Activated T-cell treated with anti-CD3 and anti-CD28 coated beads, Interleukin-2, amount 50 U/mL, for 72 hours (primary cell): ENCODE data around the gene ITPR1. TPM values are rescaled to one million over a fixed set of nuclear protein-coding genes. Genes with fewer than 3 reads are reported as not detected.

Experiments used
- ATAC-seq, 2 donors: fragments of 150-1000 bp; cut with Tn5 transposase; replicated peaks in 1 of 2; 2 replicates each; pipeline ENCODE4 v1.10.0; 2021; ENCODE audit warnings: moderate library complexity in 2 of 2, mild to moderate bottlenecking in 1 of 2
- DNase-seq, 2 donors: peaks; one replicate each; pipeline ENCODE4 v3.0.0; 2021 to 2022; ENCODE audit warnings: mixed read lengths in 1 of 2
- H3K27ac Mint-ChIP-seq: one replicate; pipeline ENCODE4 v1.8.0; 2022; ENCODE audit warnings: mild to moderate bottlenecking, moderate library complexity, mixed read lengths
- H3K27me3 Mint-ChIP-seq: one replicate; pipeline ENCODE4 v1.8.0; 2022; ENCODE audit warnings: low read depth, mixed read lengths
- H3K36me3 Mint-ChIP-seq, 2 donors: one replicate each; pipeline ENCODE4 v1.8.0; 2022; ENCODE audit warnings: mixed read lengths in 2 of 2, mild to moderate bottlenecking in 1 of 2; ENCODE audit not compliant: insufficient read depth in 2 of 2
- H3K4me1 Mint-ChIP-seq: one replicate; pipeline ENCODE4 v1.8.0; 2022; ENCODE audit warnings: low read depth, mixed read lengths
- H3K4me3 Mint-ChIP-seq, 2 donors: one replicate each; pipeline ENCODE4 v1.8.0; 2022; ENCODE audit warnings: mild to moderate bottlenecking in 2 of 2, mixed read lengths in 2 of 2, moderate library complexity in 2 of 2
- H3K9me3 Mint-ChIP-seq, 2 donors: one replicate each; pipeline ENCODE4 v1.8.0; 2022; ENCODE audit warnings: mixed read lengths in 2 of 2
- total RNA-seq, 2 donors: library from RNA; stranded (reverse); gene quantifications; one replicate each; pipeline ENCODE4 v1.2.3, GENCODE V29; 2022

The ITPR1 gene
- total RNA-seq, 2 donors from 2014 or later, result 95.2 to 147 TPM

DNA sequence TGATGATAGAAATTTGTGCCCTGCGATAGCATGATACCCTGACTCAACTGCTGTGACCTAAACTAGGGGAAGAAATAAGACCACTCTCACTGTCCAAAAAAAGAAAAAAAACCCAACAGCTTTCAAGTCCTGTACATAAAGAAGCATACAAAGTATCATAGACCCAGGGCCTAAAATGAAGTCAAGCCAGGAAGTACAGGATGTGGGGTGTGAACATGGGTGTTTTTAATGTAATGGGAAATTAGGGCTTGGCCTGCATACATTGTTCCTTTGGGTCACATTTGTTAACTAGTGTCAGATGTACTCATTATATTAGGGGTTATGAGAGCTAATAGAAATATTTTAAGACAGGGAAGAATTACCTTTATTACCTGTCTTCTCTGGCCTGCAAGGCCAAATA, 285.6 kb downstream of the ITPR1 start:
- Mint-ChIP-seq H3K4me3 (no peak overlapping the region), H3K27ac (no peak overlapping the region), H3K27me3 (no peaks in the 10 kb centered on the region), H3K4me1 (peaks cover 48% of the 10 kb centered on the region), H3K36me3 (peaks cover 10 to 26% of the 10 kb centered on the region in 2 donors), H3K9me3 (peaks cover 0 to 2% of the 10 kb centered on the region in 2 donors)
- no peak for DNase-seq
- ATAC-seq, result no peak

GRCh38 chr3:4780545-4780957, 287.4 kb downstream of the ITPR1 start:
- DNase-seq, result no peak
- Mint-ChIP-seq H3K4me3 (no peak overlapping the region), H3K9me3 (no peaks in the 10 kb centered on the region), H3K27me3 (no peaks in the 10 kb centered on the region), H3K36me3 (peaks cover 16 to 26% of the 10 kb centered on the region in 2 donors), H3K4me1 (peaks cover 40% of the 10 kb centered on the region), H3K27ac (peak overlapping the region; percentile 14)
- no peak for ATAC-seq

DNA sequence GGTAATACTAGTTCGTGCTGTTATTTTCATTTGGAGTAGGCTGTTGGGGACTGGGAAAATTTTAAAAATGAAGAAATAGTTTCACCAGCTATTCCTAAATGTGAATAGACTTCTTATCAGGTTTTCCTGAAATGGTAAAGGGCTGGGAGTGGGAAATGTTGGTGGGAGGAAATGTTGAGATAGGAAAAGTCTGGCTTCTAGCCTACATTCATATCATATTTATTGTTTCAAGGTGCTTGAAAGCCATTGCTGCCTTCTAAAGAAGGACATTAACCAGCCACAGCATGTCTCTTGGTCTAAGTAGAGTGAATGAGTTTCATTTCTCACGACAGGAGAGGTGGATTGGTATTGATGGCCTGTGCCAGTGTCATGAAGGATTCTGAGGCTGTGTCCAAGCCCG, 288.9 kb downstream of the ITPR1 start:
- no peak for DNase-seq
- Mint-ChIP-seq H3K9me3 (no peaks in the 10 kb centered on the region), H3K4me1 (peaks cover 24% of the 10 kb centered on the region), H3K27ac (no peak overlapping the region), H3K36me3 (peaks cover 10 to 23% of the 10 kb centered on the region in 2 donors), H3K27me3 (no peaks in the 10 kb centered on the region), H3K4me3 (no peak overlapping the region)
- ATAC-seq, result no peak

DNA sequence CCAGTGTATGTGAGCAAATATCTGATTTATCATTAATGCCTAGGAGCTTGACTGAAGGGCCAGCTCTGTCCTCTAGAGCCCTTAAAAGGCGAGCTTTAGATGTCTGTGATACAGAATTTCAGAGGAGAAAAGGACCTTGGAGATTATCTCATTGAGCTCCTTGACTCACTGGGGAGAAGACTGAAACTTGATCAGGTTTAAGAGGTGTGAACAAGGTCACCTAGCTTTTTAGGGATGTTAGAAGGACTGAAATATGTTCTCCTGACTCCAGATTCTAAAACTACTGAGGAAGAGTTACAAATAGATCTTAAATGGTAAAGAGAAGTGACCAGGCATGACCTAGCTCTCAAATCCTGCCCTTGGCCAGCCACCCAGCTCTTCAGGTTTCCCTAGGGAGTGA, 292.4 kb downstream of the ITPR1 start:
- ATAC-seq (no peak), DNase-seq (no peak)
- H3K36me3 Mint-ChIP-seq, result peaks cover 13 to 21% of the 10 kb centered on the region in 2 donors
- H3K27me3 Mint-ChIP-seq, result no peaks in the 10 kb centered on the region
- H3K4me1 Mint-ChIP-seq, result no peaks in the 10 kb centered on the region
- H3K9me3 Mint-ChIP-seq, result no peaks in the 10 kb centered on the region
- no peak overlapping the region for H3K27ac Mint-ChIP-seq
- no peak overlapping the region for H3K4me3 Mint-ChIP-seq

- no peaks in the 10 kb centered on the region for H3K27me3 Mint-ChIP-seq
- no peaks in the 10 kb centered on the region for H3K4me1 Mint-ChIP-seq
- H3K36me3 Mint-ChIP-seq, result peaks cover 13 to 27% of the 10 kb centered on the region in 2 donors
- H3K4me3 Mint-ChIP-seq, result no peak overlapping the region
- ATAC-seq (no peak), DNase-seq (no peak)
- H3K27ac Mint-ChIP-seq, result no peak overlapping the region
- H3K9me3 Mint-ChIP-seq, result no peaks in the 10 kb centered on the region
Measured at GRCh38 chr3:4786431-4786830, 293.3 kb downstream of the ITPR1 start.

DNA sequence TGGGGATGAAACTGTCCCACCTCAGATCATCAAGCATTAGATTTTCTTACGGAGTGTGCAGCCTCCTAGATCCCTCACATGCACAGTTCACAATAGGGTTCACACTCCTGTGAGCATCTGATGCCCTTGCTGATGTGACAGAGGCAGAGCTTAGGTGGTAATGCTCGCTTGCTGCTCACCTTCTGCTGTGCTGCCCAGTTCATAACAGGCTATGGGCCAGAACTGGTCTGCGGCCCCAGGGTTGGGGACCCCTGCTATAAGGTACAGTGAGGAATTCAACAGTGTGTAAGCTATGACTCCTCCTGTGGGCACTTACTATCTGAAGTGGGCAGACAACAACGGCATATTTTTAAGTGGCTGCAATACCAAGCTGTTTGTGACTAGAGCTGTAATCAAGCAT, 298.2 kb downstream of the ITPR1 start:
- no peak for DNase-seq
- ATAC-seq, result no peak
- H3K27ac Mint-ChIP-seq, result no peak overlapping the region
- H3K36me3 Mint-ChIP-seq, result peaks cover 6 to 23% of the 10 kb centered on the region in 2 donors
- H3K9me3 Mint-ChIP-seq, result no peaks in the 10 kb centered on the region
- H3K4me3 Mint-ChIP-seq, result no peak overlapping the region
- no peaks in the 10 kb centered on the region for H3K27me3 Mint-ChIP-seq
- no peaks in the 10 kb centered on the region for H3K4me1 Mint-ChIP-seq

GRCh38 chr3:4793311-4793710, 300.2 kb downstream of the ITPR1 start:
- Mint-ChIP-seq H3K4me1 (no peaks in the 10 kb centered on the region), H3K27ac (no peak overlapping the region), H3K27me3 (no peaks in the 10 kb centered on the region), H3K36me3 (peaks cover 3 to 23% of the 10 kb centered on the region in 2 donors), H3K4me3 (no peak overlapping the region), H3K9me3 (no peaks in the 10 kb centered on the region)
- DNase-seq (no peak), ATAC-seq (no peak)

- H3K9me3 Mint-ChIP-seq, result no peaks in the 10 kb centered on the region
- H3K36me3 Mint-ChIP-seq, result peaks cover 4 to 20% of the 10 kb centered on the region in 2 donors
- H3K4me1 Mint-ChIP-seq, result no peaks in the 10 kb centered on the region
- DNase-seq (no peak), ATAC-seq (no peak)
- H3K27ac Mint-ChIP-seq, result no peak overlapping the region
- no peak overlapping the region for H3K4me3 Mint-ChIP-seq
- no peaks in the 10 kb centered on the region for H3K27me3 Mint-ChIP-seq
Measured at GRCh38 chr3:4794331-4794730, 301.2 kb downstream of the ITPR1 start.

DNA sequence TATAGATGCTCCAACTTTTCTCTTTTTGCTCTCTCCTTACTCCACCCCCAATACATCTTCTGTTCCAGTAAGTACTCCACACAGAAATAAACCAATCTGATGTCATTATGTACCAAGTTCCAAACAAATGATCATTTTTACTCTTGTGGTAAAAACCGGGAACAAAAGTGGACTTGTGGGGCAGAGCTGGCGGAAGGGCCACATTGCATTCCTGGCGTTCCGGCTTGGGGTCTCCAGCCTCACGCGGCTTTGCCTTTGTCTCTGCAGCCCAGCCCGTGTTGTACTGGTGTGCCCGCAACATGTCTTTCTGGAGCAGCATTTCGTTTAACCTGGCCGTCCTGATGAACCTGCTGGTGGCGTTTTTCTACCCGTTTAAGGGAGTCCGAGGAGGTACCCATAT, 301.6 kb downstream of the ITPR1 start:
- H3K4me1 Mint-ChIP-seq, result no peaks in the 10 kb centered on the region
- H3K27ac Mint-ChIP-seq, result no peak overlapping the region
- DNase-seq (no peak), ATAC-seq (no peak)
- H3K9me3 Mint-ChIP-seq, result no peaks in the 10 kb centered on the region
- no peaks in the 10 kb centered on the region for H3K27me3 Mint-ChIP-seq
- no peak overlapping the region for H3K4me3 Mint-ChIP-seq
- peaks cover 5 to 17% of the 10 kb centered on the region in 2 donors for H3K36me3 Mint-ChIP-seq

- Mint-ChIP-seq H3K27ac (no peak overlapping the region), H3K27me3 (no peaks in the 10 kb centered on the region), H3K36me3 (peaks cover 9 to 17% of the 10 kb centered on the region in 2 donors), H3K4me1 (no peaks in the 10 kb centered on the region), H3K9me3 (no peaks in the 10 kb centered on the region), H3K4me3 (no peak overlapping the region)
- DNase-seq (no peak), ATAC-seq (peak in 1 of 2 donors; percentile 44)
Measured at GRCh38 chr3:4795905-4796304, 302.8 kb downstream of the ITPR1 start.

DNA sequence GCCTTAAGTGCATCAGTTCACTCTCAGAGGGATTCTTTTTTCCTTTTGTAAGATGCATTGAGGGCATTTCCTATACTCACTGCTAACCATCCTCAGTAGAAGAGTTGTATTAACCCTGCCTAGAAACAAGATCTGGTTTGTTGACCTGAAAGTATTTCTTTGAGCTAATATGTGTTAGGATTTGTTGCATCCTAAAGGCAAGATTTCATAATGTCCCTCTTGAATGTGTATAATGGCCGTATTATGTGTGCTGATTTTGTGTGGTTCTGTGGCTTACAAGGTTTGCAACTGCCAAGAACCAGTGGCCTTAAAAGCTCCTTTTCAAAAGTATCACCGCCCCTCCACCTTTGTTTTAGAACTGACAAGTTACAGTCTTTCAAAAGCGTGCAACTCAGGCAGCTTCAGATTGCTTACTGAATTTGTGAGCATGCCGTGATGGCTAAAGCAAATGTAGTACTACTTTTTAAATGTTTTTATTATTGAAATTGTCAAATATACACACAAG, 304.1 kb downstream of the ITPR1 start:
- ATAC-seq (no peak), DNase-seq (no peak)
- Mint-ChIP-seq H3K9me3 (no peaks in the 10 kb centered on the region), H3K27me3 (no peaks in the 10 kb centered on the region), H3K4me3 (no peak overlapping the region), H3K27ac (no peak overlapping the region), H3K4me1 (peaks cover 4% of the 10 kb centered on the region), H3K36me3 (peaks cover 12 to 20% of the 10 kb centered on the region in 2 donors)

DNA sequence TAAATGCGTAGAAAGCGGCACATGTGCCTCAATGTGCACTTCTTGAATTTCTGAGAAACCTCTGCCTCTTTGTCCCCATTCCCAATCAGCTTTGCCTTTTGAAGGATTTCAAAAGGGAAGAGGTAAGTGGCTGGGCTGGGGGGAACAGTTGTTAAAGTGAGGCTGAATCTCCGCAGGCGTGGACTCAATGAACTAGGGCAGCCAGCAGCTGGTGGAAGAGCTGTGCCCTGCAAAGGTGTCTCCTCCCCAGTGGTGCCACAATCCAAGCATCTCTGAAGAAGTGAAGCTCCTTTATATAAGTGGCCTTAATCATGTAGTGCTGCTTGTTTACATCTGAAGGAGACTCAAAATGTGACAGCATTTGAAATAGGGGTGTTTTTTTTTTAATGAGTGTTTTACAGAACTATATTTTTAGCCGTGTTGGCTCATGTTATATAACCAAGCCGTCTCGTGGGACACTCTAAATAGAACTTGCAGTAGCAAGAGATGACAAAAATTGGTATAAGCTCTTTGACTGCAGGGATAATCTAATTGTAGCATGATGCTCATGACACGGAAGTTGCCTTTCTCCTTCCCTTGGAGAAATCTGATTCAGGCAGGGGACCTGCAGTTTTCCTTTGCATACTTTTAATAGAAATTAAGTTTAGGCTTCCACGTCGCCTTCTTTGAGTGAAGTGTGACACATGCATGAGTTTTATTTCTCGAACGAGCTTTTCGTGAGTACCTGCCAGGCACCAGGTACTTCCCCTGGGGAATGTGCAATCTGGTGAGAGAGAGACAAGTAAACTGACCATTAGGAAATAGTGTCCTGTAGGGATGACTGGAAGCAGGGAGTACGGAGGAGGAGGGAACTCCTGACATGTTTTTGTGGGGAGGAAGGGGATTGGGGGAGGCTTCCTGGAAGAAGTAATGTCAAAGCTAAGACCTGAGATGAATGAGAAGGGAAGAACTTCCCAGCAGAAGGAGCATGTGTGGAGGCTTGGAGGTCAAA, 306.4 kb downstream of the ITPR1 start:
- no peak overlapping the region for H3K4me3 Mint-ChIP-seq
- DNase-seq, result no peak

DNA sequence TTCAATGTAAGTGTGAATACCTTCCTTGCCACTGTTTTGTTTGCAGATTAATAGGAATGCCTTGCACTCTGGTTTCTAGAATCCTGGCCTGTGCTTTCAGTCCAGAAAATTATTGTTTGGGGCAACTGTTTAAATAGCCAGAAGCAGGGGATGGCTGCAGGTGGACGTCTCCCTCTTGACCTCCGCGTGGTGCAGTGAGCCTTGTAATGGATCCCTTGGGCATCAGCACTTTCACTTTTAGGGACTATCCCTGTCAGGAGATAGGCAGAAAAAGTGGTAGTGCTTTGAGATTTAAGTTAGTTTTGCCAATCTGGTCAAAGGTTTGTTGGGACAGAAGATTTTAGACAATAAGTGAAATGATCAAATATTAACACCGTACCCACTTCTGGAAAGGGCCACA, 307.4 kb downstream of the ITPR1 start:
- Mint-ChIP-seq H3K27ac (peak overlapping the region; percentile 21), H3K36me3 (peaks cover 17 to 36% of the 10 kb centered on the region in 2 donors), H3K27me3 (no peaks in the 10 kb centered on the region), H3K9me3 (no peaks in the 10 kb centered on the region), H3K4me3 (no peak overlapping the region), H3K4me1 (peaks cover 33% of the 10 kb centered on the region)
- DNase-seq (no peak), ATAC-seq (no peak)

More for the DNA sequence above, 306.4 kb downstream of the ITPR1 start:
- Mint-ChIP-seq H3K36me3 (peaks cover 18 to 37% of the 10 kb centered on the region in 2 donors), H3K9me3 (no peaks in the 10 kb centered on the region), H3K4me1 (peaks cover 23% of the 10 kb centered on the region), H3K27ac (no peak overlapping the region), H3K27me3 (no peaks in the 10 kb centered on the region)
- no peak for ATAC-seq
